Measurements from ENCODE around the gene MS4A5. TPM values are rescaled to one million over a fixed set of nuclear protein-coding genes. Genes with fewer than 3 reads are reported as not detected.

Gene MS4A5
- total and polyA plus RNA-seq, 10 of the 15 experiments (the other 5 are each of a cell fraction or from before 2014, with no cell fraction given): not detected

DNA sequence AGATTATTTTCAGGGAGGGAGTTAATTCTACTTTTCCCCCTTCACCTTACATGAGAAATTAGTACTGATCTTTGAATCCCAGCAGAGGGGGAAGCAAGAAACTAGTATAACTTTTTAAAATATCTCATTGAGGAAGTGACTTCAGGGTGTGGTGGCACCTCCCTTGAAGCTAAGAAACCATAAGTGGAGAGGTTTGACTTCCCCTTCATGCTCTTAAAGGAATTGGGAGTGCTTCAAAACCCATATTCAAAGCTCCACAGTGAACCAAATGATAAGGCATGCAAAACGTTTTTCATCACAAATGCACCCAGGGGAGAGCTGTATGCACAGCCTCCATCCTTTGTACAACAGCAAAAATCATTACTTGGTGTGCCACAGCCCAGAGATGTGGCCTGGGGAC lies 32.6 kb upstream of the MS4A5 start:
- H2AFZ ChIP-seq (ENCODE audit: control insufficient read depth, low read depth, low read length): peak overlapping the region; percentile 51; the same call in 1 of the 2 replicates
- 0% methylated on average over 1 of the region's 1 CpG for WGBS (ENCODE audit: insufficient coverage, insufficient replicate concordance, low lambda C conversion rate, missing lambda C conversion rate)
- H3K4me3 ChIP-seq: no peak overlapping the region
- H3K79me2 ChIP-seq (ENCODE audit: control insufficient read depth, insufficient read depth, low read length): no peaks in the 10 kb centered on the region
- intact Hi-C loops (cut with micrococcal nuclease; ENCODE audit: unreplicated experiment) (no loop called here), in situ Hi-C loops (cut with MboI) (no loop called here)
- no peaks in the 10 kb centered on the region for H4K20me1 ChIP-seq (ENCODE audit: control insufficient read depth, insufficient read depth)
- peak overlapping the region; percentile 26 for H3K4me2 ChIP-seq (ENCODE audit: control insufficient read depth, insufficient read depth)
- FAIRE-seq (no peak), ATAC-seq (peak; percentile 84), DNase-seq (ENCODE audit: low read depth, low spot score) (peak; percentile 47)
- no peaks in the 10 kb centered on the region for H3K27me3 ChIP-seq (replicated peaks in 1 of 2; ENCODE audit: control insufficient read depth in 2 of 2, insufficient read depth in 2 of 2, low read length in 1 of 2)
- ChIA-PET RAD21 (ENCODE audit: unreplicated experiment) (interaction anchor here (0.8 to 1.2 kb wide), 3 partner anchors 34 to 59 kb away, joined by 3 to 4 read pairs (median 3); partner anchors contain the start of gene MS4A1), POLR2A (interaction anchor here (0.6 to 1.0 kb wide), 2 partner anchors 14 to 80 kb away, joined by 3 to 5 read pairs; no protein-coding TSS in a partner anchor), SMC1A (ENCODE audit: uncharacterized antibody, unreplicated experiment) (interaction anchor here (0.7 to 2.6 kb wide), 14 partner anchors 8 to 123 kb away, joined by 3 to 15 read pairs (median 4); partner anchors contain the start of genes MS4A1 and MS4A7), CTCF (interaction anchor here (0.7 to 3.1 kb wide), 8 partner anchors 10 to 132 kb away, joined by 3 to 16 read pairs (median 4); partner anchors contain the start of gene MS4A7)
- peak overlapping the region; percentile 53 for H3K27ac ChIP-seq (ENCODE audit: control insufficient read depth, insufficient read depth)
- BruUV-seq (replicated peaks): no TSS peak
- H3K9ac ChIP-seq (ENCODE audit: control insufficient read depth, insufficient read depth, low read length): no peak overlapping the region
- peaks cover 3% of the 10 kb centered on the region; the same call in 2 of the 3 replicates for H3K9me3 ChIP-seq (replicated peaks; ENCODE audit: control insufficient read depth, insufficient read depth, low read length)
- H3K36me3 ChIP-seq (ENCODE audit: control insufficient read depth in 2 of 2, insufficient read depth in 2 of 2, low read length in 1 of 2): no peaks in the 10 kb centered on the region
- H3K4me1 ChIP-seq (ENCODE audit: control insufficient read depth, insufficient read depth, low read length): peaks cover 16% of the 10 kb centered on the region
- TF ChIP-seq, protein P1, sequence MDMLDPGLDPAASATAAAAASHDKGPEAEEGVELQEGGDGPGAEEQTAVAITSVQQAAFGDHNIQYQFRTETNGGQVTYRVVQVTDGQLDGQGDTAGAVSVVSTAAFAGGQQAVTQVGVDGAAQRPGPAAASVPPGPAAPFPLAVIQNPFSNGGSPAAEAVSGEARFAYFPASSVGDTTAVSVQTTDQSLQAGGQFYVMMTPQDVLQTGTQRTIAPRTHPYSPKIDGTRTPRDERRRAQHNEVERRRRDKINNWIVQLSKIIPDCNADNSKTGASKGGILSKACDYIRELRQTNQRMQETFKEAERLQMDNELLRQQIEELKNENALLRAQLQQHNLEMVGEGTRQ (IDR thresholded peaks at IDR 0.05; ENCODE audit: borderline replicate concordance, low read depth, low read length): no peak
- TF ChIP-seq PML (IDR thresholded peaks at IDR 0.05; ENCODE audit: low read length): no peak
- TF ChIP-seq, protein P2, sequence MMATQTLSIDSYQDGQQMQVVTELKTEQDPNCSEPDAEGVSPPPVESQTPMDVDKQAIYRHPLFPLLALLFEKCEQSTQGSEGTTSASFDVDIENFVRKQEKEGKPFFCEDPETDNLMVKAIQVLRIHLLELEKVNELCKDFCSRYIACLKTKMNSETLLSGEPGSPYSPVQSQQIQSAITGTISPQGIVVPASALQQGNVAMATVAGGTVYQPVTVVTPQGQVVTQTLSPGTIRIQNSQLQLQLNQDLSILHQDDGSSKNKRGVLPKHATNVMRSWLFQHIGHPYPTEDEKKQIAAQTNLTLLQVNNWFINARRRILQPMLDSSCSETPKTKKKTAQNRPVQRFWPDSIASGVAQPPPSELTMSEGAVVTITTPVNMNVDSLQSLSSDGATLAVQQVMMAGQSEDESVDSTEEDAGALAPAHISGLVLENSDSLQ (IDR thresholded peaks at IDR 0.05): no peak
- 0 out of 4 replicates have a peak, but pooled peaks of 1 of the 2 experiments have one; percentile 45 for TF ChIP-seq SRF (IDR thresholded peaks at IDR 0.05; ENCODE audit: low read depth in 2 of 2, low read length in 2 of 2)
- TF ChIP-seq ZNF384 (IDR thresholded peaks at IDR 0.05; ENCODE audit: borderline replicate concordance, low read depth, low read length): no peak
- TF ChIP-seq CHD4 (IDR thresholded peaks at IDR 0.05): no peak
- TF ChIP-seq EGR1 (IDR thresholded peaks at IDR 0.05; ENCODE audit: borderline replicate concordance in 1 of 2, low read depth in 2 of 2, low read length in 2 of 2): no peak
- no peak for TF ChIP-seq SUPT20H (IDR thresholded peaks at IDR 0.05; ENCODE audit: borderline replicate concordance, control insufficient read depth, low read depth, low read length)
- no peak for TF ChIP-seq BMI1 (IDR thresholded peaks at IDR 0.05; ENCODE audit: borderline replicate concordance)
- no peak for TF ChIP-seq WRNIP1 (IDR thresholded peaks at IDR 0.05; ENCODE audit: borderline replicate concordance, low read depth, low read length)
- no peak for TF ChIP-seq KLF5 (IDR thresholded peaks at IDR 0.05; ENCODE audit: partially characterized antibody)
- peak; percentile 60 for TF ChIP-seq RUNX3 (IDR thresholded peaks at IDR 0.05; ENCODE audit: low read length)
- TF ChIP-seq, protein P3, sequence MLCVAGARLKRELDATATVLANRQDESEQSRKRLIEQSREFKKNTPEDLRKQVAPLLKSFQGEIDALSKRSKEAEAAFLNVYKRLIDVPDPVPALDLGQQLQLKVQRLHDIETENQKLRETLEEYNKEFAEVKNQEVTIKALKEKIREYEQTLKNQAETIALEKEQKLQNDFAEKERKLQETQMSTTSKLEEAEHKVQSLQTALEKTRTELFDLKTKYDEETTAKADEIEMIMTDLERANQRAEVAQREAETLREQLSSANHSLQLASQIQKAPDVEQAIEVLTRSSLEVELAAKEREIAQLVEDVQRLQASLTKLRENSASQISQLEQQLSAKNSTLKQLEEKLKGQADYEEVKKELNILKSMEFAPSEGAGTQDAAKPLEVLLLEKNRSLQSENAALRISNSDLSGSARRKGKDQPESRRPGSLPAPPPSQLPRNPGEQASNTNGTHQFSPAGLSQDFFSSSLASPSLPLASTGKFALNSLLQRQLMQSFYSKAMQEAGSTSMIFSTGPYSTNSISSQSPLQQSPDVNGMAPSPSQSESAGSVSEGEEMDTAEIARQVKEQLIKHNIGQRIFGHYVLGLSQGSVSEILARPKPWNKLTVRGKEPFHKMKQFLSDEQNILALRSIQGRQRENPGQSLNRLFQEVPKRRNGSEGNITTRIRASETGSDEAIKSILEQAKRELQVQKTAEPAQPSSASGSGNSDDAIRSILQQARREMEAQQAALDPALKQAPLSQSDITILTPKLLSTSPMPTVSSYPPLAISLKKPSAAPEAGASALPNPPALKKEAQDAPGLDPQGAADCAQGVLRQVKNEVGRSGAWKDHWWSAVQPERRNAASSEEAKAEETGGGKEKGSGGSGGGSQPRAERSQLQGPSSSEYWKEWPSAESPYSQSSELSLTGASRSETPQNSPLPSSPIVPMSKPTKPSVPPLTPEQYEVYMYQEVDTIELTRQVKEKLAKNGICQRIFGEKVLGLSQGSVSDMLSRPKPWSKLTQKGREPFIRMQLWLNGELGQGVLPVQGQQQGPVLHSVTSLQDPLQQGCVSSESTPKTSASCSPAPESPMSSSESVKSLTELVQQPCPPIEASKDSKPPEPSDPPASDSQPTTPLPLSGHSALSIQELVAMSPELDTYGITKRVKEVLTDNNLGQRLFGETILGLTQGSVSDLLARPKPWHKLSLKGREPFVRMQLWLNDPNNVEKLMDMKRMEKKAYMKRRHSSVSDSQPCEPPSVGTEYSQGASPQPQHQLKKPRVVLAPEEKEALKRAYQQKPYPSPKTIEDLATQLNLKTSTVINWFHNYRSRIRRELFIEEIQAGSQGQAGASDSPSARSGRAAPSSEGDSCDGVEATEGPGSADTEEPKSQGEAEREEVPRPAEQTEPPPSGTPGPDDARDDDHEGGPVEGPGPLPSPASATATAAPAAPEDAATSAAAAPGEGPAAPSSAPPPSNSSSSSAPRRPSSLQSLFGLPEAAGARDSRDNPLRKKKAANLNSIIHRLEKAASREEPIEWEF (IDR thresholded peaks at IDR 0.05; ENCODE audit: insufficient replicate concordance, low read depth, low read length): no peak
- peak; percentile 28; the same call in 1 of the 2 replicates for TF ChIP-seq EED (IDR thresholded peaks at IDR 0.05; ENCODE audit: low read depth)
- no peak for TF ChIP-seq NR2F1 (conservative IDR thresholded peaks at IDR 0.05)
- TF ChIP-seq ZBED1 (IDR thresholded peaks at IDR 0.05; ENCODE audit: borderline replicate concordance): 0 out of 2 replicates have a peak, but pooled peaks have one; percentile 27
- TF ChIP-seq RCOR1 (conservative IDR thresholded peaks at IDR 0.05; ENCODE audit: low read depth, low read length): no peak
- peak; percentile 77 for TF ChIP-seq SPI1 (IDR thresholded peaks at IDR 0.05; ENCODE audit: borderline replicate concordance, insufficient read depth, low read depth, low read length)

Data from GM12878 (cell line).